Measurements from ENCODE around the gene ZNRF3. TPM values are rescaled to one million over a fixed set of nuclear protein-coding genes. Genes with fewer than 3 reads are reported as not detected.
A peak's percentile ranks its signal among the peaks of the same experiment; 100 is the strongest.

The ZNRF3 gene
- total and polyA plus RNA-seq, 12 donors = 1.8 to 7.7 (median 6.2) TPM

DNA sequence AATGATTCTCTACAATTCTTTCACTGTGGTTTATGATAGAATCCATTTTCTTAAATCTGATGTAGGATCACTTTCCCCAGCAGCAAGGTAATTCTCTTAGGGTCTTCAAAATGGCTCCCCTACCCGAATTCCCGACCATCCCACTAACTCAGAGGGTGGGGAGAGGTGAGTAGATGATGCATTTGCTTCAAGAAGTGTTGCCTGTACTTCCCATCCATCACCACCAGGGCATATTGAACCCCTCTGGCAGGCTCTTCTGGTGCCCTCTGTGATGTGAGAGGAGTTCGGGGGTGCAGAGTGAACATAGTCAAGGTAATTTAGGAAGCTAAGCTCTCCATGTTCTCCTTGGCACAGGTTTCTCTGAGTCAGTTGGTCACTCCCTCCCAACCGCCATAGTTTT, 52.3 kb downstream of the ZNRF3 start:
- no peak for DNase-seq
- WGBS, 2 donors = 97 to 98% methylated on average over 4 of the region's 4 CpGs
- Histone ChIP-seq H3K4me1 (peaks cover 0 to 14% (median under 1%) of the 10 kb centered on the region in 9 donors), H3K9me3 (no peaks in the 10 kb centered on the region), H3K36me3 (no peaks in the 10 kb centered on the region), H3K27ac (no peak overlapping the region), H3K27me3 (no peaks in the 10 kb centered on the region), H3K4me3 (no peak overlapping the region)
- no peak for ATAC-seq
- TF ChIP-seq, protein P1, sequence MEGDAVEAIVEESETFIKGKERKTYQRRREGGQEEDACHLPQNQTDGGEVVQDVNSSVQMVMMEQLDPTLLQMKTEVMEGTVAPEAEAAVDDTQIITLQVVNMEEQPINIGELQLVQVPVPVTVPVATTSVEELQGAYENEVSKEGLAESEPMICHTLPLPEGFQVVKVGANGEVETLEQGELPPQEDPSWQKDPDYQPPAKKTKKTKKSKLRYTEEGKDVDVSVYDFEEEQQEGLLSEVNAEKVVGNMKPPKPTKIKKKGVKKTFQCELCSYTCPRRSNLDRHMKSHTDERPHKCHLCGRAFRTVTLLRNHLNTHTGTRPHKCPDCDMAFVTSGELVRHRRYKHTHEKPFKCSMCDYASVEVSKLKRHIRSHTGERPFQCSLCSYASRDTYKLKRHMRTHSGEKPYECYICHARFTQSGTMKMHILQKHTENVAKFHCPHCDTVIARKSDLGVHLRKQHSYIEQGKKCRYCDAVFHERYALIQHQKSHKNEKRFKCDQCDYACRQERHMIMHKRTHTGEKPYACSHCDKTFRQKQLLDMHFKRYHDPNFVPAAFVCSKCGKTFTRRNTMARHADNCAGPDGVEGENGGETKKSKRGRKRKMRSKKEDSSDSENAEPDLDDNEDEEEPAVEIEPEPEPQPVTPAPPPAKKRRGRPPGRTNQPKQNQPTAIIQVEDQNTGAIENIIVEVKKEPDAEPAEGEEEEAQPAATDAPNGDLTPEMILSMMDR (IDR thresholded peaks at IDR 0.05) = peak in 1 of 9 donors; percentile 21
- intact Hi-C loops (cut with DNase I) = no loop called here

DNA sequence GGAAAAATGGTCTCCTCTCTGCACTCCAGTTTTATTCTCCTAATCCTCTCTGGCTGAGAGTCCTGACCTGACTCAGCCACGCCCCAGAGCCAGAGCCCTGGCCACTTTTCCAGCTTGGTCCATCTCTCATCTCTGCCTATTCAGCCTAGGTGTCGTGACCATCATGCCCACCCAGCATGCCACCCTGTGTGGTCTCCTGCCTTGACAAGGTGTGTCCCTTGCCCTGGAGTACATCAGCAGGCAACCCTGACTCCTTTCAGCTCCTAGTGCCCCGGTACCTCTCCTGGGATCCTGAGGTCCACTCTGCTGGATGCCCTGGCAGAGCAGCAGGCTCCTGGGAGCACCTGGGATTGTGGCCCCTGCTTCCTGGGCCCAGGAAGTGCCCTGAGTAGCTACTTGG, 52.8 kb downstream of the ZNRF3 start:
- Histone ChIP-seq H3K9me3 (no peaks in the 10 kb centered on the region), H3K36me3 (no peaks in the 10 kb centered on the region), H3K4me3 (no peak overlapping the region), H3K27me3 (no peaks in the 10 kb centered on the region), H3K4me1 (peaks cover 0 to 13% (median 0%) of the 10 kb centered on the region in 9 donors), H3K27ac (no peak overlapping the region)
- WGBS, 2 donors = 98 to 100% methylated on average over 3 of the region's 3 CpGs
- no peak for DNase-seq
- TF ChIP-seq, protein P1 (IDR thresholded peaks at IDR 0.05) = no peak
- intact Hi-C loops (cut with DNase I) = no loop called here
- no peak for ATAC-seq

DNA sequence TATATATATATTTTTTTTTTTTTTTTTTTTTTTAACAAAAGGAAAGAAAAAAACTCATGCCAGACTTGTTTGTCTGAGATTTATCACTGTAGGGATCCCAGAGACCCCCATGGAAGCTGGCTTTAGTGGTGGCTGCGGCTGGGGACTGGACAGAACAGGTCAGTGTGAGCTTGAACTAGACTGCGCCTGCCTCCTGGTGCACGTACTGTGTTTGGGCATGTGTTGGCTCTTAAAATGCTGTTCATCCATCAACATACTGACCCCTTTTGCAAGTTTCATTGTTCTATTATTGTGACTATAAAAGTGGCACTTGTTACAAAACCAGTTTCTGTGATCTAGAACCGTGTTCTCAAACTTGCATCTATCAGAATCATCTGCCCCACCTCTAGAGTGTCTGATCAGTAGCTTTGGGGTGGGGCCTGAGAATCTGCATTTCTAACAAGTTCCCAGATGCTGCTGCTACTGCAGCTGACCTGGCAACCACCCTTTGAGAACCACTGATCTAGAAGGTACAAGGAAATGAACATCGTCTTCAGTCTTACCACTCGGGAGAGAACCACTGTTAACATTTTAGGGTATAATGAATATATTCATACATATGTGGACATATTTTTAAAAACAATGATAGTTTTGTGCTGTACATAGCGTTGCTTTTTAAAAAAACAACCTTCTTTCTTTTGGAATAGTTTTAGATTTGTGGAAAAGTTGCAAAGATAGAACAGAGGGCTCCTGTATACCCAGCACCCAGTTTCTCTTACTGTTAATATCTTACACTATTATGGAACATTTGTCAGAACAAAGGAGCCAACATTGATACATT, 54.0 kb downstream of the ZNRF3 start:
- Histone ChIP-seq H3K4me3 (no peak overlapping the region), H3K27me3 (no peaks in the 10 kb centered on the region), H3K4me1 (peaks cover 0 to 13% (median 0%) of the 10 kb centered on the region in 9 donors), H3K27ac (no peak overlapping the region), H3K36me3 (no peaks in the 10 kb centered on the region), H3K9me3 (no peaks in the 10 kb centered on the region)
- WGBS, 2 donors = 89 to 96% methylated on average over 7 of the region's 7 CpGs
- ATAC-seq (no peak), DNase-seq (no peak)
- TF ChIP-seq, protein P1 (IDR thresholded peaks at IDR 0.05) = no peak
- intact Hi-C loops (cut with DNase I) = no loop called here

DNA sequence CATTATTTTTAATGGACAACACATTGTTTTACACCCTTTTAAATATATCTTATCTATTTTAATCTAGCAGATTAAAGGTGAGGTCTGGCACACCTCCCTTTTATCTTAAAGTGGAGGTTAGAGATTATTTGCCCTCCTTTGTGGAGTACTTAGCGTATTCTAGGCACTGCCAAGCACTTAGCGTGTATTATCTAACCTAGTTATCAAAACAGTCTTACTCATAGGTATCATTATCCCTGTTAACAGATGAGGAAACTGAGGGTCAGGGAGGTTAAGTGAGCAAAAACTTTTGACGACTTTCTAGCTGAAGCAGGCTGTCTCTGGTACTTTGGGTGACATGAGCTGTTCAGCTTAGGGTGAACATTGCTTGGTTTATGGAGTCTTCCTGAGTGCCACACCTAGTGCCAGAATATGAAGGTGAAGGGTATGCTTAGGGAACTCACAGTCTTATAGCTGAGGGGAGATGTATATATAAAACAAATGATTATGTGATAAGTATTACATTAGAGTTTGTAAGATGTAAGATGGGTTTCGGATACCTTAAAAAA, 55.0 kb downstream of the ZNRF3 start:
- Histone ChIP-seq H3K36me3 (no peaks in the 10 kb centered on the region), H3K27ac (no peak overlapping the region), H3K4me3 (no peak overlapping the region), H3K9me3 (no peaks in the 10 kb centered on the region), H3K27me3 (no peaks in the 10 kb centered on the region), H3K4me1 (peaks cover 0 to 12% (median 0%) of the 10 kb centered on the region in 9 donors)
- no peak for DNase-seq
- no peak for ATAC-seq
- TF ChIP-seq, protein P1 (IDR thresholded peaks at IDR 0.05) = no peak
- 83% methylated on average over 4 of the region's 4 CpGs for WGBS, 2 donors
- intact Hi-C loops (cut with DNase I) = no loop called here
